Stimulated activated CD4-positive, alpha-beta T cell treated with anti-CD3 and anti-CD28 coated beads, Interleukin-2, amount 100 ng/mL, for 4 hours (primary cell): ENCODE data around the gene PIMREG.

ENCODE experiments used
- DNase-seq: peaks from one replicate; pipeline ENCODE4 v3.0.0-alpha.2; 2020; ENCODE audit warnings: low read depth

PIMREG gene

GRCh38 chr17:6461792-6462524, 17.7 kb downstream of the PIMREG start:
- no peak for DNase-seq

- DNase-seq = no peak
Observed at GRCh38 chr17:6462692-6463091, 18.4 kb downstream of the PIMREG start.

GRCh38 chr17:6463616-6464445, 19.6 kb downstream of the PIMREG start:
- no peak for DNase-seq

- DNase-seq = no peak
Observed at GRCh38 chr17:6464446-6465041, 20.3 kb downstream of the PIMREG start.

GRCh38 chr17:6465206-6466003, 21.1 kb downstream of the PIMREG start:
- DNase-seq = no peak

- DNase-seq = no peak
Observed at GRCh38 chr17:6467567-6467966, 23.3 kb downstream of the PIMREG start.

GRCh38 chr17:6468051-6468790, 24.0 kb downstream of the PIMREG start:
- no peak for DNase-seq

- no peak for DNase-seq
Observed at GRCh38 chr17:6470146-6470718, 26.0 kb downstream of the PIMREG start.

GRCh38 chr17:6470751-6471521, 26.7 kb downstream of the PIMREG start:
- DNase-seq = no peak

GRCh38 chr17:6471531-6472465, 27.5 kb downstream of the PIMREG start:
- DNase-seq = no peak

- no peak for DNase-seq
Observed at GRCh38 chr17:6472517-6472916, 28.3 kb downstream of the PIMREG start.

- peak; percentile 46 for DNase-seq
Observed at GRCh38 chr17:6473128-6473767, 29.0 kb downstream of the PIMREG start.

GRCh38 chr17:6474376-6474775, 30.1 kb downstream of the PIMREG start:
- DNase-seq = no peak

GRCh38 chr17:6474906-6475305, 30.7 kb downstream of the PIMREG start:
- no peak for DNase-seq

- no peak for DNase-seq
Observed at GRCh38 chr17:6475411-6475810, 31.2 kb downstream of the PIMREG start.

GRCh38 chr17:6476076-6476809, 32.0 kb downstream of the PIMREG start:
- DNase-seq = no peak

- DNase-seq = no peak
Observed at GRCh38 chr17:6476810-6477179, 32.5 kb downstream of the PIMREG start.

GRCh38 chr17:6477831-6478383, 33.7 kb downstream of the PIMREG start:
- no peak for DNase-seq
